Prostate gland (tissue), 2 donors: ENCODE results near the gene DCHS2. TPM values are rescaled to one million over a fixed set of nuclear protein-coding genes. Genes with fewer than 3 reads are reported as not detected.

ENCODE experiments used
- DNase-seq: peaks from one replicate; pipeline ENCODE4 v3.0.0-alpha.2; 2019; ENCODE audit warnings: low spot score
- H3K27ac ChIP-seq, 2 donors: fragments of 200-600 bp; sonication (generic); 2 replicates each; pipeline ENCODE4 v1.5.1; 2017 to 2019
- H3K27me3 ChIP-seq: fragments of 200-600 bp; sonication (generic); replicated peaks from 2 replicates; pipeline ENCODE4 v1.5.1; 2019; ENCODE audit not compliant: insufficient read depth
- H3K36me3 ChIP-seq, 2 donors: fragments of 200-600 bp; sonication (generic); 1 replicate in 1 of 2; 2 replicates in 1 of 2; pipeline versions ENCODE4 v1.5.1 to v1.8.1; 2017 to 2019
- H3K4me1 ChIP-seq: fragments of 200-600 bp; sonication (generic); replicated peaks from 2 replicates; pipeline ENCODE4 v1.5.1; 2019
- H3K4me3 ChIP-seq, 2 donors: fragments of 200-600 bp; sonication (generic); 2 replicates each; pipeline ENCODE4 v1.5.1; 2017 to 2019
- H3K9me3 ChIP-seq: fragments of 200-600 bp; sonication (generic); 2 replicates; pipeline ENCODE4 v1.5.1; 2017
- POLR2A ChIP-seq: fragments of 450-650 bp; IDR thresholded peaks from one replicate; pipeline ENCODE4 v1.6.1; 2016; ENCODE audit warnings: antibody characterized with exemption, mild to moderate bottlenecking
- POLR2AphosphoS5 ChIP-seq: sonication (generic); formaldehyde crosslinking; IDR thresholded peaks from one replicate; pipeline ENCODE4 v1.6.1; 2017; ENCODE audit warnings: antibody characterized with exemption
- WGBS: methylation state at CpG from one replicate; pipeline ENCODE4 v1.1.5; 2018; 5-methylcytosine and 5-hydroxymethylcytosine counted together
- intact Hi-C: fragments of 100-400 bp; cut with DNase I; formaldehyde crosslinking; loops from one replicate; pipeline ENCODE4 v1.14.2; 2022
- total RNA-seq, 2 donors: library from RNA; depleted of rRNA; stranded (reverse); fragments of >200 nt; gene quantifications; one replicate each; pipeline ENCODE4 v1.1.0, GENCODE V29; 2016
- TF ChIP-seq, protein P1 (sequence below), 4 experiments: fragments of 200-600 bp in 2 of 4; fragments of 450-650 bp in 2 of 4; sonication (generic) in 2 of 4; IDR thresholded peaks; 1 replicate in 3 of 4; 2 replicates in 1 of 4; pipeline ENCODE4 v1.5.1; 2016 to 2019; ENCODE audit warnings: antibody characterized with exemption in 4 of 4, mild to moderate bottlenecking in 2 of 4, moderate library complexity in 2 of 4

DCHS2 gene
- total RNA-seq, 2 donors from 2014 or later, result 1.8 to 2.2 TPM

DNA sequence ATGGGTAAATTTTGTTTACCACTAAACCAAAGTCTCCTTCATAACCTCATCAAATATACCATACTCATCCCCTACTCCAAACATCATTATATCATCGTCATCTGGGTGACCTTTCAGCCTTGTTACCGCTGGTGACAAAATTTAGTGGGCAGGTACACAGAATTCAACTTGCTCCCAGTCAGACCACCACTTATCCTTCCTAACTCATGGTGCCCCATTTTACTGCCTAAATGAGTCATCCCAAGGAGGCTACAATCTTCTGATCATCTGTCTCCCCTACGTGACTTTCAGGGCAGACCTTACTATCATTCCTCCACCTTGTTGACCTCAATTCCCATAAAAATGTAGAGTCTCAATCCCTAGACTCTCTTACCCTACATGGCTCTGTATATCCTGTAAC, 49.6 kb downstream of the DCHS2 start:
- intact Hi-C loops, result no loop called here

GRCh38 chr4:154441124-154441523, 50.5 kb downstream of the DCHS2 start:
- no peak for DNase-seq
- Histone ChIP-seq H3K9me3 (no peaks in the 10 kb centered on the region), H3K36me3 (no peaks in the 10 kb centered on the region), H3K27ac (no peak overlapping the region), H3K27me3 (no peaks in the 10 kb centered on the region), H3K4me1 (no peaks in the 10 kb centered on the region), H3K4me3 (no peak overlapping the region)
- TF ChIP-seq POLR2A (no peak), POLR2AphosphoS5 (no peak)
- TF ChIP-seq, protein P1, sequence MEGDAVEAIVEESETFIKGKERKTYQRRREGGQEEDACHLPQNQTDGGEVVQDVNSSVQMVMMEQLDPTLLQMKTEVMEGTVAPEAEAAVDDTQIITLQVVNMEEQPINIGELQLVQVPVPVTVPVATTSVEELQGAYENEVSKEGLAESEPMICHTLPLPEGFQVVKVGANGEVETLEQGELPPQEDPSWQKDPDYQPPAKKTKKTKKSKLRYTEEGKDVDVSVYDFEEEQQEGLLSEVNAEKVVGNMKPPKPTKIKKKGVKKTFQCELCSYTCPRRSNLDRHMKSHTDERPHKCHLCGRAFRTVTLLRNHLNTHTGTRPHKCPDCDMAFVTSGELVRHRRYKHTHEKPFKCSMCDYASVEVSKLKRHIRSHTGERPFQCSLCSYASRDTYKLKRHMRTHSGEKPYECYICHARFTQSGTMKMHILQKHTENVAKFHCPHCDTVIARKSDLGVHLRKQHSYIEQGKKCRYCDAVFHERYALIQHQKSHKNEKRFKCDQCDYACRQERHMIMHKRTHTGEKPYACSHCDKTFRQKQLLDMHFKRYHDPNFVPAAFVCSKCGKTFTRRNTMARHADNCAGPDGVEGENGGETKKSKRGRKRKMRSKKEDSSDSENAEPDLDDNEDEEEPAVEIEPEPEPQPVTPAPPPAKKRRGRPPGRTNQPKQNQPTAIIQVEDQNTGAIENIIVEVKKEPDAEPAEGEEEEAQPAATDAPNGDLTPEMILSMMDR (IDR thresholded peaks at IDR 0.05), result no peak
- intact Hi-C loops, result no loop called here
- WGBS, result 70% methylated on average over 1 of the region's 1 CpG

More for the DNA sequence above, 49.6 kb downstream of the DCHS2 start:
- Histone ChIP-seq H3K27me3 (no peaks in the 10 kb centered on the region), H3K36me3 (no peaks in the 10 kb centered on the region), H3K4me1 (no peaks in the 10 kb centered on the region), H3K9me3 (no peaks in the 10 kb centered on the region), H3K27ac (no peak overlapping the region), H3K4me3 (no peak overlapping the region)
- WGBS, result 94% methylated on average over 3 of the region's 3 CpGs
- TF ChIP-seq POLR2A (no peak), POLR2AphosphoS5 (no peak)
- TF ChIP-seq, protein P1 (IDR thresholded peaks at IDR 0.05), result no peak
- no peak for DNase-seq

GRCh38 chr4:154439224-154439623, 52.4 kb downstream of the DCHS2 start:
- no peak overlapping the region for H3K4me3 ChIP-seq
- H3K36me3 ChIP-seq, result no peaks in the 10 kb centered on the region
- no peak for TF ChIP-seq POLR2AphosphoS5
- TF ChIP-seq POLR2A, result no peak
- TF ChIP-seq, protein P1 (IDR thresholded peaks at IDR 0.05), result no peak
- H3K9me3 ChIP-seq, result no peaks in the 10 kb centered on the region
- no peaks in the 10 kb centered on the region for H3K27me3 ChIP-seq
- no peak for DNase-seq
- intact Hi-C loops, result no loop called here
- H3K4me1 ChIP-seq, result no peaks in the 10 kb centered on the region
- 41% methylated on average over 1 of the region's 1 CpG for WGBS
- H3K27ac ChIP-seq, result no peak overlapping the region

DNA sequence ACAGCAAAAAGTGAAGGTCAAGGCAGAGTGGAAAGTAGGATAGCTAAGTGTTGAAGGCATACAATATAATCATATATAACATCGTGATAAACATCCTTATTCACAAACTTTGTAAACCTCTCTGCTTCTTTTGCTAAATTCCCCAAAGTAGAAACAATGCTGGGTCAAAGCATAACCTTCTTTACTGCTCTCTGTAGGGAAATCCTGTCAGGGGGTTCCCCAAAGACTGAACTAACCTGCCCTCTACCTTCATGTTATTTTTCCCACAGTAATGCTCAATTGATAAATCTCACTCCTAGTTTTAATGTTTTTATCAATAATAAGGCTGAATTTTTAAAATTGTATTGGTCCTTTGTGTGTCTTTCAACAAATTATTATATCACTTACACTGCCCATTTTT, 55.7 kb downstream of the DCHS2 start:
- TF ChIP-seq POLR2AphosphoS5 (no peak), POLR2A (no peak)
- TF ChIP-seq, protein P1 (IDR thresholded peaks at IDR 0.05), result no peak
- H3K27me3 ChIP-seq, result no peaks in the 10 kb centered on the region
- DNase-seq, result no peak
- H3K9me3 ChIP-seq, result no peaks in the 10 kb centered on the region
- intact Hi-C loops, result no loop called here
- no peaks in the 10 kb centered on the region for H3K36me3 ChIP-seq
- no peaks in the 10 kb centered on the region for H3K4me1 ChIP-seq
- H3K27ac ChIP-seq, result no peak overlapping the region
- no peak overlapping the region for H3K4me3 ChIP-seq
- WGBS, result 20% methylated on average over 1 of the region's 1 CpG

- H3K27me3 ChIP-seq, result no peaks in the 10 kb centered on the region
- intact Hi-C loops, result no loop called here
- H3K4me1 ChIP-seq, result no peaks in the 10 kb centered on the region
- H3K27ac ChIP-seq, result no peak overlapping the region
- TF ChIP-seq POLR2A (no peak), POLR2AphosphoS5 (no peak)
- TF ChIP-seq, protein P1 (IDR thresholded peaks at IDR 0.05), result no peak
- H3K36me3 ChIP-seq, result no peaks in the 10 kb centered on the region
- no peak overlapping the region for H3K4me3 ChIP-seq
- no peak for DNase-seq
- H3K9me3 ChIP-seq, result no peaks in the 10 kb centered on the region
- 92% methylated on average over 6 of the region's 6 CpGs for WGBS
Measured at GRCh38 chr4:154433543-154433942, 58.1 kb downstream of the DCHS2 start.
